Neural cell (in vitro differentiated cells): Measurements from ENCODE around the gene GAS7. TPM values are rescaled to one million over a fixed set of nuclear protein-coding genes. Genes with fewer than 3 reads are reported as not detected.

Experiments used
- H2AFZ ChIP-seq: fragments of 200-600, 300-800 bp; sonication (generic), shearing (Covaris generic); 2 replicates; pipeline ENCODE4 v1.6.0; 2014; ENCODE audit warnings: low read depth, mild to moderate bottlenecking, antibody characterized with exemption, low read length, moderate library complexity
- H3F3A ChIP-seq: fragments of 200-600 bp; shearing (Covaris generic); 2 replicates; pipeline ENCODE4 v1.6.1; 2016; ENCODE audit warnings: mild to moderate bottlenecking, moderate library complexity, mixed read lengths, antibody characterized with exemption, low read length; ENCODE audit not compliant: insufficient read depth, poor library complexity, severe bottlenecking
- H3K27ac ChIP-seq: fragments of 200-600, 300-800 bp; sonication (generic), shearing (Covaris generic); 2 replicates; pipeline ENCODE4 v1.5.1; 2014; ENCODE audit warnings: mild to moderate bottlenecking, low read length, moderate library complexity
- H3K27me3 ChIP-seq: fragments of 300-800, 200-600 bp; sonication (generic), shearing (Covaris generic); 2 replicates; pipeline ENCODE4 v1.6.0; 2014; ENCODE audit warnings: mild to moderate bottlenecking, low read depth, low read length, moderate library complexity; ENCODE audit not compliant: insufficient read depth
- H3K36me3 ChIP-seq: fragments of 300-800, 200-600 bp; sonication (generic), shearing (Covaris generic); 2 replicates; pipeline ENCODE4 v1.5.1; 2014; ENCODE audit warnings: mild to moderate bottlenecking, antibody characterized with exemption, low read length, moderate library complexity; ENCODE audit not compliant: insufficient read depth
- H3K4me2 ChIP-seq: fragments of 300-800, 200-600 bp; sonication (generic), shearing (Covaris generic); 2 replicates; pipeline ENCODE4 v1.6.0; 2014; ENCODE audit warnings: mild to moderate bottlenecking, low read length
- H3K4me3 ChIP-seq: fragments of 300-800, 200-600 bp; sonication (generic), shearing (Covaris generic); 2 replicates; pipeline ENCODE4 v1.5.1; 2014; ENCODE audit warnings: mild to moderate bottlenecking, low read length, moderate library complexity
- H3K79me2 ChIP-seq: fragments of 200-600 bp; shearing (Covaris generic); replicated peaks from 2 replicates; pipeline ENCODE4 v1.6.0; 2014; ENCODE audit warnings: mild to moderate bottlenecking, low read length, moderate library complexity; ENCODE audit not compliant: insufficient read depth
- H3K9ac ChIP-seq: fragments of 300-800, 200-600 bp; sonication (generic), shearing (Covaris generic); 2 replicates; pipeline ENCODE4 v1.6.1; 2016; ENCODE audit warnings: mild to moderate bottlenecking, low read length, mixed read lengths
- H3K9me2 ChIP-seq: fragments of 200-600 bp; shearing (Covaris generic); 2 replicates; pipeline ENCODE4 v1.6.1; 2016; ENCODE audit warnings: mild to moderate bottlenecking, low read length, mixed read lengths; ENCODE audit not compliant: insufficient read depth
- H3K9me3 ChIP-seq: fragments of 200-600, 300-800 bp; sonication (generic), shearing (Covaris generic); 2 replicates; pipeline ENCODE4 v1.6.1; 2016; ENCODE audit warnings: mild to moderate bottlenecking, mixed run types, low read length, moderate library complexity, mixed read lengths
- H4K20me1 ChIP-seq: fragments of 200-600 bp; shearing (Covaris generic); 2 replicates; pipeline ENCODE4 v1.6.1; 2016; ENCODE audit warnings: mild to moderate bottlenecking, mixed run types; ENCODE audit not compliant: insufficient read depth
- CTCF ChIP-seq: fragments of 450-650 bp; IDR thresholded peaks from 2 replicates; pipeline ENCODE4 v1.5.1; 2014; ENCODE audit warnings: antibody characterized with exemption, mild to moderate bottlenecking, moderate library complexity; ENCODE audit not compliant: poor library complexity, severe bottlenecking
- EP300 ChIP-seq: fragments of 450-650 bp; conservative IDR thresholded peaks from 2 replicates; pipeline ENCODE4 v1.6.1; 2014; ENCODE audit warnings: antibody characterized with exemption, mild to moderate bottlenecking, moderate library complexity; ENCODE audit not compliant: poor library complexity, severe bottlenecking
- EZH2 ChIP-seq: fragments of 200-600, 300-800 bp; shearing (Covaris generic), sonication (generic); IDR thresholded peaks from 2 replicates; pipeline ENCODE4 v1.6.1; 2014; ENCODE audit warnings: antibody characterized with exemption, low read length, borderline replicate concordance, mild to moderate bottlenecking; ENCODE audit not compliant: insufficient read depth, poor library complexity, severe bottlenecking
- MXI1 ChIP-seq: fragments of 450-650 bp; conservative IDR thresholded peaks from 2 replicates; pipeline ENCODE4 v1.6.1; 2014; ENCODE audit warnings: antibody characterized with exemption, mild to moderate bottlenecking; ENCODE audit not compliant: poor library complexity, severe bottlenecking
- POLR2AphosphoS5 ChIP-seq: IDR thresholded peaks from 2 replicates; pipeline ENCODE4 v1.6.1; 2012
- RAD21 ChIP-seq: fragments of 450-650 bp; conservative IDR thresholded peaks from 2 replicates; pipeline ENCODE4 v1.6.1; 2014; ENCODE audit warnings: antibody characterized with exemption, mild to moderate bottlenecking, moderate library complexity
- REST ChIP-seq: IDR thresholded peaks from 2 replicates; pipeline ENCODE4 v1.6.1; 2012; ENCODE audit warnings: borderline replicate concordance
- SMC3 ChIP-seq: fragments of 450-650 bp; conservative IDR thresholded peaks from 2 replicates; pipeline ENCODE4 v1.6.1; 2014; ENCODE audit warnings: antibody characterized with exemption, mild to moderate bottlenecking, moderate library complexity; ENCODE audit not compliant: poor library complexity
- TAF1 ChIP-seq: IDR thresholded peaks from 2 replicates; pipeline ENCODE4 v1.6.1; 2012; ENCODE audit warnings: low read depth
- polyA plus RNA-seq: library from polyadenylated mRNA; depleted of rRNA; stranded (reverse); fragments of >200 nt; gene quantifications from 2 replicates; pipeline ENCODE4 v1.2.3, GENCODE V29; 2014

GAS7 gene
- polyA plus RNA-seq, 1 donor from 2014 or later = 23.6 TPM

- Histone ChIP-seq H3K79me2 (no peaks in the 10 kb centered on the region), H3F3A (no peaks in the 10 kb centered on the region), H3K9me2 (no peaks in the 10 kb centered on the region), H3K9me3 (no peaks in the 10 kb centered on the region), H3K36me3 (no peaks in the 10 kb centered on the region), H2AFZ (no peak overlapping the region), H3K27ac (no peak overlapping the region), H3K4me2 (no peak overlapping the region), H4K20me1 (no peaks in the 10 kb centered on the region), H3K4me3 (no peak overlapping the region), H3K27me3 (no peaks in the 10 kb centered on the region), H3K9ac (no peak overlapping the region)
- TF ChIP-seq MXI1 = no peak
- TF ChIP-seq RAD21 = no peak
- no peak for TF ChIP-seq POLR2AphosphoS5
- TF ChIP-seq CTCF = no peak
- TF ChIP-seq EP300 = no peak
- no peak for TF ChIP-seq TAF1
- TF ChIP-seq REST = no peak
- TF ChIP-seq SMC3 = no peak
- TF ChIP-seq EZH2 = no peak
These were observed 146.1 kb downstream of the GAS7 start for GRCh38 chr17:10052106-10052813.

GRCh38 chr17:10051112-10051511 lies 147.3 kb downstream of the GAS7 start:
- Histone ChIP-seq H4K20me1 (no peaks in the 10 kb centered on the region), H3K36me3 (no peaks in the 10 kb centered on the region), H3K9ac (no peak overlapping the region), H3F3A (no peaks in the 10 kb centered on the region), H2AFZ (no peak overlapping the region), H3K27ac (no peak overlapping the region), H3K4me3 (no peak overlapping the region), H3K4me2 (no peak overlapping the region), H3K79me2 (no peaks in the 10 kb centered on the region), H3K27me3 (no peaks in the 10 kb centered on the region), H3K9me3 (no peaks in the 10 kb centered on the region), H3K9me2 (no peaks in the 10 kb centered on the region)
- TF ChIP-seq CTCF (no peak), POLR2AphosphoS5 (no peak)
